CD4-positive, alpha-beta T cell treated with Interleukin-4 for 4 hours (primary cell): ENCODE data around the gene SPTBN1.
"Not testable (repeated sequence)": the region's sequence is repeated elsewhere in the genome, so short reads cannot be mapped to it uniquely, and the experiment has no call there.

Experiments
- DNase-seq: peaks from one replicate; pipeline ENCODE4 v3.0.0-alpha.2; 2020

SPTBN1 gene

DNA sequence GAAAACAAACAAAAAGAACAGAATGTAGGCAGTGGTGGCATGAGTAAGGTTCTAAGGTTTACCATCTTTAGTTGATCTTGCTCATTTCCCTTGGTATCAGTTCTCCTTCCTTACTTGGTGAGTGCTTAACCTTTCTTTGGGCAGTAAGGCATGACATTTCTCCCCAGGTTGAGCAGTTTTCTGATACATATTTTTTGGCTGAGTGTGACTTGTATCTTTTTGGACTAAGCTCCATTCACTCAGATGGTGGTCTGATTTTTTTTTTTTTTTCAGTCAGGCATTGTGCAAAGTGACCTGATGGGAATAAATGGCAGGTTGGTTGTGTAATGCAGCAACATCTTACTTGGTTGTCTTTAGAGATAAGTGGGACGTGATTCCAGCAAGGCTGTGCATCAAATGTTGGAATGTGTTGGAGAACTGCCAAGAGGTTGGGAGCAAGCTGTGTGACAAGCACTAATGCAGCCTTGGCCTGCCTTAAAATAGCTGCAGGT, 15.1 kb downstream of the SPTBN1 start:
- DNase-seq: no peak

DNA sequence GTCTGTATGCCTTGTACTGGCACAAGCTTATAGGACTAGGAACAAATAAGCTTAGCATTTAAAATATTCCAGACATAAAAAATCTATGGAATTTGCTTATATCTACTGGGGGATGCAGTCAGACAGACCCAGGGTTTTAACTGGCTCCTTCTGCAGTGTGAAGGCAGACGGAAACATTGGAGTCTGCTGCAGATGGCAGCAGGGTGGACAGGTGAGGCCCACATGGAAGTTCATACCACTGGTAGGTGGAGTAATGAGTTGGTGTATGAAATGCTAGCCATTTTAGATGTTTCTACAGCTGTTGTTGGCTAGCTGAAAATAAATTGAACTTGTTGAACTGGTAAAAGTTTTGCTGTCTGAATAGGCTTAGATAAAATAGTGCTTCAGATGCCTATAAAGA, 17.7 kb downstream of the SPTBN1 start:
- no peak for DNase-seq

DNA sequence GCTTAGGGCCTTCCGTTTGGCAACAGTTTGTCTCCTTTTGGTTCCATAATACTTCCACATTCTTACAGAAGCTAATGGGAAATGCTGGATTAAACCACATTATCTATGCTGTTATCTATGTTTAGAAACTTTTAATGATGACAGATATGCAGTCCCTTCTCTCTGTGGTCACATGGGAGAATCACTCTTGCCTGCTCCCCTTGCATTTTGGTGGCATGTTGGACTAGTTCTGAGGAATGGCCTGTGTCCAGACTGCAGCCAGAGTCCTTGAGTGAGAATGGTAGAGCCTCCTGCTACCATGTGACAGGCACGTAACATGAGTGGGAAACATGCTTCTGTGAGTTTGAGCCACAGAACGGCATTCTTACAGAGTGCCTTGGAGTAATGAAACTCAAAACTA, 19.2 kb downstream of the SPTBN1 start:
- no peak for DNase-seq

DNA sequence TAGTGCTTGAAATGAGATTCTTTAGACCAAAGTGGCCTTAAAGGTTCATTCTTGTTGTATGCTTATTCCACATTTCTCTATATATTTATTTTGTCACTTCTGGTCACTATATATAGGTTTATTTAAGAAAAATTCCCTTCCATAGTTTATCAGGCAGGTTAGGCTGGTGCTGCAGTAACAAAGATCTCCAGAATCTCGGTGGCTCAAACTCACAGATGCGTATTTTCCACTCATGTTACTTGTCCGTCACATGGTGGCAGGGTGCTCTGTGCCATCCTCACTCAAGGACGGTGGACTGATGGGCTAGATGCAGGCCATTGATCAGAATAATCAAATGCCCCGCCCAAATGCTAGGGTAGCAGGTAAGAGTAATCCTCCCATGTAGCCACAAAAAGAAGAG, 19.8 kb downstream of the SPTBN1 start:
- no peak for DNase-seq

DNA sequence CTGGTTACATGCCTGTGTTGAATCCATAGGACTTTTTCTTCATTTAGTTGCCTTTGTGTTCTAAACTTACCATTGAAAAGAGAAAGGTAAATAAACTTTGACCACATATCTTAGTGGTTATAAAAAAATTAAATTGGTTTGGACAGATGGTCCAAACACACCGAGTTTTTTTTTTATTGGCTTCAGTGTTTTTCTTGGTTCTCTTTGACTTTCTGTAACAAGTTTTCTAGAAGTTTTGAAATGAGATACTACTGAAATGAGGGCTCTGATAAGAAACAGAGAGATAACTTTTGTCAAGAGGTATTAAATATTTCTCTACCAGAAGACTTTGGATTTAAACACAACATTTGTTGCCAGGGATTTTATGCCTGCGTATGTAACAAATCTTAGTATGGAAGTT, 20.7 kb downstream of the SPTBN1 start:
- DNase-seq: no peak

DNA sequence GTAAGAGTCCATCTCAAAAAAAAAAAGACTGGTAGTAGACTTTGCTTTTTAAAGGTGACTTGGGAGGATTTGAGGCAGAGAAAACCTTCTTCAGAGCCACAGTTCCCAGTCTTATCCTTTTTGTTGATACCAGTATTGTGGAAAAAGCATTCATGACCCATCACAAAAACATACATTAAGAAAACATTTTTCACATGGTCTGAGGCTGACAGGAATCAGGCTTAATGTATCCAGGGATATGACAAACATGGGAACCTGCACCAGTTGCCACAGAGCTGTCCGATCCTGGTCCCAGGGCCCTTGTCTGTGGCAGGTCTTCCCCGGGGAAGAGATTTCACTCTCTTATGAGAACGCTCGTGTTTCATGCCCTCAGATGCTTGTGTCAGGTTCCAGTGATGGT, 21.8 kb downstream of the SPTBN1 start:
- no peak for DNase-seq

DNA sequence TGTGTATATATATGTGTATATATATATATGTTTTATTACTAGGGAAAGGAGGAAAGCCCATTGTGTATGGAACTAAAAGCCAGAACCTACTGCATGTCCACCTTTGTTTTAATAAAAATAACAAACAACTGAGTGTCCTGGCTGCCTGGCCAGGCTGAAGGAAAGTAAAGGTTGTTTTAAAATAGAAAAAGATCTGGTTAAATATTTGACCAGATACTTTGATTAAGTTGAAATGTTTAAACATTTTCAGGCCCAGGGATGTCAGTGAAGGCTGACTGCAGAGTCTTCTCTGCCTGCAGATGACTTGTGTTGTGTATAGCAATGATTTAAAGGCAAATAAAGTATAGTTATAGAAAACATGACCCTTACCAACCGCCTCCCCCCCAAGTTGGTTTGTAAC, 22.8 kb downstream of the SPTBN1 start:
- DNase-seq: no peak

DNA sequence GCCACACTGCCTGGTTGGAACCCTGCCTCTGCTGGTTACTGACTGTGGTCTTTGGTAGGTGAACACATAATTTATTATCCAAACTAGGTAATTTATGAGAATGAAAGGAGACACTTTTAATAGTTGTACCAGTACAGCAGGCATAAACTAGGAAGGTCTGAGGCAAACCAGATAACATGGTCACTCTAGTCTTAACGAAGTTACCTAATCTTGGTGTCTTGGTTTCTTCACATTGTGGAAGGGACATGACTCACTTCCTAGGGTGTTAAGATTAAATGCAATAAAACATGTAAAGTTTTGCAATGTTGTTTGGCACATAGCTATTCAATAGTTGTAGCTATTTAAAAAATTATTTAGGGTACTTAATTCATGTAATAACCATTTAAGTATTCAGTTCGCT, 23.3 kb downstream of the SPTBN1 start:
- DNase-seq: no peak

DNA sequence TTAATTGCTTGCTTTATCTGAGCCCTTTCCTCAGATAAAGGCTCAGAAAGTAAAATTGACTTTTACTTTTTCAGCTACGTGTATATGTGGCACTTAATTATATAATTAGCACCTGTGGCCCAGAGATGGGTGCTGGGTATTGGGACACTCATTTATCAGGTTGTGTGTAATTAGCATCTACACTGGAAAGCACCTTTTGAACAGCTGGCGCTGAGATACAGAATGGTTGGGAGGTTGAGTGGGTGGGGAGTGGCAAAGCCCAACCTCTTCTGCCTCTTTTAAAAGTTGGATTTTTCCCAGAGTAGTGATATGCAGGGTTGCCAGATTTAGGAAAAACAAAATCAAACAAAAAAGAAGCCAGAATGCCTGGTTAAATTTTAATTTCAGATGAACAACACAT, 23.9 kb downstream of the SPTBN1 start:
- DNase-seq: no peak

DNA sequence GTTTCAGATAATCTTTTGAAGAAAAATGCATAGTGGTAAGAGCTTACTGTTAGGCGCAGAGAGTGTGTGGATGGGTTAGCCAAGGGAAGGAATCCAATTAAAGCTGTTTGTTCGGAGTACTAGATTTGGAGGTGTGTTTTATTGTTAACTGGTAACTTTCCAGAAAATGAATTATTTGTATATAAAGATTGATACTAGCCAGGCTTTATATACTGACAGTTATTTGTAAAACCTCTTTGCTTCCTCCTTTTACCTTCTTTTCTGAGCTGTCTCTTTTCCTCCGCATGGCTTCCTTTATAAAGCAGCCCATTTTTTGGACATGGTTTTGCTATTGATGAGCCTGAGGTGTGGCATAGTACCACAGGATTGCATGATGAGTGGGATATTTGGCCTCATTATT, 25.6 kb downstream of the SPTBN1 start:
- DNase-seq: no peak

DNA sequence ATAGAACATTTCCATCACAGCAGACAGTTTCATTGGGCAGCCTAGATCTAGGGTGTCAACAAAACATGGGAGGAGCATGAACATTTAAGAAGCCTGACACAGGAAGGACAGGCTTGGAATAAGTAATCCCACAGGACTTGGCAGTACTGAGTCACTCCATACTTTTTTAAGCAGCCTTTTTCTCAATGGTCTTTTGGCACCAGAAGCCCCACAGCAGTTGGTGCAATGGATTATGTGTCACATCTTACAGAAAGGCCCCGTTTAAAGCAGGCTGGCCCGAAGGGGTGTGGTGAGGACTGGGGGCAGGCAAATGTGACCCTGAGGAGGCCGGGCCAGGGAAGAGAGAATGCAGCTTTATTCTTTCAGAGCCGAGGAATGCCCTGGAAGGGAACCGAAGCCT, 26.6 kb downstream of the SPTBN1 start:
- DNase-seq: no peak

DNA sequence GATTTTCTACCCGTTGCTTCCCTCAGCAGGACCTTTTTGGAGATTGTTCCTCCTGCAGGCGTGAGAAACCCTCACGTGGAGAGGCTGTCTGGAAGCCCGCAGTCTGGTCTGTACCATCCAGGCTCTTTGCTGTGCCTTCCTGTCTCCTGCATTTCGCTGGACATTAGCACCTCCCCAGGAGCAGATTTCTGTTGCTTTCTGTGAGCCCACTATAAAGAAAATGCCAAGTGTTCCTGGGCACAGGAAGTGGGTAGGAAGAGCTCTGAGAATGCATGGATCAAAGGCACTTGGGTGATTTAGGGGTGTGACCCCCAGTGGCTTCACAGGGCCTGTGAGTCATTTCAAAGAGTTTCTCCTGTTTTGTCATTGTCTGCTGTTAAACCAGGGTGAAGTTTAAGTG, 27.3 kb downstream of the SPTBN1 start:
- no peak for DNase-seq

DNA sequence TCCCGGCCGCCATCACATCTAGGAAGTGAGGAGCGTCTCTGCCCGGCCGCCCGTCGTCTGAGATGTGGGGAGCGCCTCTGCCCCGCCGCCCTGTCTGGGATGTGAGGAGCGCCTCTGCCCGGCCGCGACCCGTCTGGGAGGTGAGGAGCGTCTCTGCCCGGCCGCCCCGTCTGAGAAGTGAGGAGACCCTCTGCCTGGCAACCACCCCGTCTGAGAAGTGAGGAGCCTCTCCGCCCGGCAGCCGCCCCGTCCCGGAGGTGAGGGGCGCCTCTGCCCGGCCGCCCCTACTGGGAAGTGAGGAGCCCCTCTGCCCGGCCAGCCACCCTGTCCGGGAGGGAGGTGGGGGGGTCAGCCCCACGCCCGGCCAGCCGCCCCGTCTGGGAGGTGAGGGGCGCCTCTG, 29.6 kb downstream of the SPTBN1 start:
- DNase-seq: not testable (repeated sequence)

DNA sequence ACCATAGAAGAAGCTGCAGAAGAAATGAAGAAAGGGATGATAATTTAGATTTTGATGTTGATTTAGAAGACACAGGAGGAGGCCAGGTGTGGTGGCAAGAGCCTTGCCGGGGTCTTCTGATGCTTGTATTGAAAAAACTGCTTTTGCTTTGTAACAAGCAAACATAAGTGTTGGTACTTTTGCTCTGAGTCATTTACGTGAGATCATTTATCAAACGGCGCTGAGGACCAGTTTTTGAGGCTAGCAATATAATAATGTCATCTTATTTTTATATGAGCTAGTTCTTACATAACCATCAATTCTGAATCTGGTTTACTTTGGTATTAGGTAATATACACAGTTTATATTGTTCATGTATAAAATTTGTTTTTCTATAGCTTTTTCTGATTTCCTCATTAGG, 30.6 kb downstream of the SPTBN1 start:
- DNase-seq: no peak

DNA sequence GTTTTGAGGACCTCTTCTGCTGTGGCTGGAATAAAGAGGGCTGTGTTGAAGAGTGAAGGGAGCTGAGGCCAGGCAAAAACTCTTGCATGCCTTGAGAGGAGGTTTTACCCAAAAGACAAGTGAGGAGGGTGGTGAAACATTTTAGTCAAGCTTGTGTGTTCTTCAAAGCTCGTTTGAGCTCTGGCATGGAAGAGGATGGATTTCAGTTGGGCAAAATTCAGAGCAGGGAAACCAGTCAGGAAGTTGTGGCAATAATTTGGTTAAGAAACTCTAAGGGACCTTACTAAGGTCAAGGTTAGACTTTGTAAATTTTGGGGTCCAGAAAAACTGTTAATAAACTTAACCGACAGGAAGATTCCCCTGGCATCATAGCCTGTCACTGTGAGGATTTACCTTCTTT, 34.7 kb downstream of the SPTBN1 start:
- no peak for DNase-seq

DNA sequence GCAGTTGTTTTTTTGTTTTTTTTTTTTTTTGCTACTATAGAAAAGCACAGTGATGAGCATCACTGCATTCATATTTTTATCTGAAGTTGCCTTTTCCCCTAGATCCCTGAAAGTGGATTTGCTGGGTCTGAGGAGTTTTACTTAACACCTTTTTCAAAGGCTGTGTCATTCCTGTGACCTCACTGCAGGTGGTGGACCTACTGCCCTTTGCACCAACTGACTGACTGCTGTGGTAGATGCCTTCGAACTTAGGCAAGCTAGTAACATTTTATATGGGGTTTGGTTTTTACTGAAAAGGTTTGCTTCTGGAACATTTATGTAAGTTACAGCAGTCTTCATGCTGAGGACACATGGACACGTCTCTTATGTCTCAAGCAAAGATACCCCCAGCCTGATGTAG, 36.2 kb downstream of the SPTBN1 start:
- no peak for DNase-seq

DNA sequence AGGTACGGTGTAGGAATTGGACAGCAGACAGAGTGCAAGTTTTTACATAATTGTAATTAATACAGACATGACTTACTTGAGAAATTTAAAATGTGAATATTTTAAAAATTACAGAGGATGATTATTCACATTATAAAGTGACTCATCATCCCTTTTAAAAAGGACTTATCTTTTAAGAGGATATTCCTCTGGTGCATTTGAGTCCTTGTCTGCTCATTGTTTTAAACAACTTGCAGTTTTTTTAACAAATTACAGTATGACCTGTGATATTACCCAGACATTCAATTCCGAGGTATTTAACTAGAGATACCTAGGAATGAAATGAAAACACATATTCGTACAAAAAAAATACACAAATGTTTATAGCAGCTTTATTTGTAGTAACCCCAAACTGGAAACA, 38.0 kb downstream of the SPTBN1 start:
- no peak for DNase-seq

DNA sequence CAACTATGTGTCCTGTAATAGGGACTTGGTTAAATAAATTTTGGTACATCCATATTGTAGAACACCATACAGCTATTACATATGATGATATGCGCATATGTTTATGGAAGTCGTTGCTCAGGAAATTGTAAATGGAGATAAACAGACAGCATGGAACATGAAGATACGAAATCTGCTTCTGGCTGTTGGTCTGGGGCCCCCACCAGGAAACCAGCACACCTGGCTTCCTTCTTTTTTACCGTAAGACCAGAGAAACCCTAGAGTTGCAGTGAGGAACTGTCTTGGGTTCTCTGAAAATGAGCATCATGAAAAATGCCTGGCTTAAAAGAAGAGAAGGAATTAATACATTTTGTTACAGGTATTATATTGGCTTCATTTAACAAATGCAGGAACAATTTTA, 40.8 kb downstream of the SPTBN1 start:
- no peak for DNase-seq

DNA sequence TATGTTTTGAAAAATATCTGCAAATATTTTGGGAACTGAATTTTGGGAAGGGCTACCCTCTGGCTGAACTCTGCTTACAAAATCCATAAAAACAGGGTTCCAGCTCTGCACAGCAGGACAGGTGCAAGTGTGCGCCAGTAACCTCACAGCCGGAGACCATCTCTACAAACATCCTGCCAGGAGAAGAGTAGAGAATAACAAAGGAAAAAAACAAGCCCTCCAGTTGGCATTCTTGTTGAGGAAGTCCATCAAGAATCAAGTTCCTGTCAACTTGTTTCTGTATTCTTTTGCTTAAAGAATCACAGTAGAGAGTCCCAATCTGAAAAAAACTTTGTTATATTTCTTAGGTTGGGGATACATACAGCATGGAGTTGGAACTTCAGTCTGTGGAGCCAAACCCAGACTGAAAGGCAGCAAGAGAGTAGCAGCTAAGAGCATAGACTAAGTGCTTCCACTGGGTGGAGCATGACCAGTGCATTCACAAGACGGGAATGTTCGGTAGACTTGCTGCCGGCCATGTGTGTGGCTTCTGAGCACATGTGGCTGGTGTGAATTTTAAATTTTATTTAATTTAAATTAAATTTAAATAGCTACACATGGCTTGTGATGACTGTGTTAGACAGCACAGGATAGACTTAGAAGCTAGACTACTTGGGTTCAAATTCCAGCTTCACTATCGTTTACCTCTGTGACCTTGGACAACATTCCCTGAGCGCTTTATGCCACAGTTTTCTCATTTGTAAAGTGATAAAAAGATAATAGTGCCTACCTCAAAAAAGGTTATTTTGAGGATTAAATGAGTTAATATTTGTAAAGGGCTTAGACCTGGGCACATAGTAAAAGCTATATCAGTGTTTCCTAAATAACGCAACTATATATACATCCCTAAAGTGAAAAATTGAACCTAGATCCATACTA, 41.9 kb downstream of the SPTBN1 start:
- DNase-seq: no peak

DNA sequence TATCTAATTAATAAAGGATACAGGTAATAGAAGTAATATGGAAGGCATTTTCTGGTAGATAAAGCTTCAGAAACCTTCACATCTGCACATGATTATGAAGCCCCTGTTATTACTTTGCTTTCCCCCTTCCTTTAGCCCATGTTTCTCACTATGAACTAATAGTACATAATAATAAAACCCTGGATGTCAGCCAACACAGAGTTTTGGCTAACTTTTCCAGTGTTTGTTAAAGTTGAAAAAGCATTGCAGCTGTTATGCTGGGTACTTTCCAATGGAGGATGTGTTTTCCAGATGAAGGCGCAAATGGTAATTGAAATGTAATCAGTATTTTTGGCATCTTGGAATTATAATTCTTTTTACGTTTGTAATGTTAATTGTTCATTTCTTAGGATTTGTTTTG, 43.5 kb downstream of the SPTBN1 start:
- DNase-seq: no peak

DNA sequence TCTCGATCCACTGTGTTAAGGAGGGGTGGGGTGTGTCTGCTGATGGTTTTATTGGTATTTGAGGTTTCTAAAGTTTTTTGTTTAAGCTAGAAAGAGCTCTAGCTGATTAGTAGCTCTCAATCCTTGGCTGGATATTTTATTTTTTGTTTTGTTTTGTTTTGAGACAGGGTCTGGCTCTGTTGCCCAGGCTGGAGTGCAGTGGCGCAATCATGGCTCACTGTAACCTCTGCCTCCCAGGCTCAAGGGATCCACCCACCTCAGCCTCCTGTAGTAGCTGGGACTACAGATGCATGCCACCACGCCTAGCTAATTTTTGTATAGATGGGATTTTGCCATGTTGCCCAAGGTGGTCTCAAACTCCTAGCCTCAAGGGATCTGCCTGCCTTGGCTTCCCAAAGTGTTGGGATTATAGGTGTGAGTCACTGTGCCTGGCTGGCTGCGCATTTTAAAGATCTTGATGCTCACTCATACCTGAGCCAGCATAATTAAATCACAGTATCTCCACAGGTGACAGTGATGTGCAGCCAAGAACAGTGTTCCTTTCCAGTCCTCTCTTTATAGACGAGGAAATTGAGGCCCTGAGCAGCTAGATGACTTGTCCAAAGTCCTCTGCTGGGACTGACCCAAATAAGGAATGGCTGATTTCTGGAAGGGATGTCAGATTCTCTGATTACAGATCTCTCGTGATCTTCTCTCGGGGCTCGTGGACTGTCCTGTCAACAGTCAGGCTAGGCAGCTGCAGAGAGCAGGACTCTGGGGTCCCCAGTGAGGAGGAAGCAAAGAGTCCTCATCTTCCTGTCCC, 44.5 kb downstream of the SPTBN1 start:
- DNase-seq: no peak

DNA sequence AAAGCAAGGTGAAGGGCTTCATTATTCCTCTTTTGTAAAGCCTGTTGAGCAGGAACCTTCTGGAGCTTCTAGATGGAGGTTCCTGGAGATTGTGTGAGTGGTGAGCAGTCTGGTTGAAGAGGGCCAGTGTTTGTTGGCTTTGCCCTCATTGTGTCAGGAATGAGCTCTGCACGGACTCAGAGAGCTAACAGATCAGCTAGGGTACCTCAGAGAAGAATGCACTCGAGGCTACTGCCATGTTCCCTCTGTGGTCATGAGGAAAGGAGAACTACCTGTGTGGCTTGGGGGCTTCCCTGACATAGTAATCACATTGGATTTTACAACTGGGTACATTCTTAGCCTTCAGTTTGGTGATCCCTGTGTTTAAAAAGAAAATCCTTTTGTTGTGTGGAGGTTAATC, 46.6 kb downstream of the SPTBN1 start:
- DNase-seq: no peak

DNA sequence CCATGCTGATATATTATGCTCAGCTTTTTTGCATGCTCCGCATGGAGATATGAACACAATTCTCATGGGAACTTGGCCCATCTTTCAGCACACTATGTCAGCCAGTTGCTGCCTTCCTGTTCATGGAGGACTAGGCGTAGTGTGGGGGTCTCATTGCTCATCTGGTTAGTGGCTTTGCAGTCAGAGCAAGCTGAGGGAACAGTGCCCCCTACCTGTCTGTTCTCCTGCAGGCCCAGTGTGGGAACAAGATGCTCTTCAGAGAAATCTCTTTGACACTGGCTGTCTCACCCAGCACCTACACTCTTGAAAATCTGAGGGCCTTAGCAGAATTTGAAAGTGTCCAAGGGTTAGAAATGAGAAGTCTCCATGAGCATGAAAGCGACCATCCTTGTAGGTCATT, 47.1 kb downstream of the SPTBN1 start:
- peak; percentile 17 for DNase-seq

DNA sequence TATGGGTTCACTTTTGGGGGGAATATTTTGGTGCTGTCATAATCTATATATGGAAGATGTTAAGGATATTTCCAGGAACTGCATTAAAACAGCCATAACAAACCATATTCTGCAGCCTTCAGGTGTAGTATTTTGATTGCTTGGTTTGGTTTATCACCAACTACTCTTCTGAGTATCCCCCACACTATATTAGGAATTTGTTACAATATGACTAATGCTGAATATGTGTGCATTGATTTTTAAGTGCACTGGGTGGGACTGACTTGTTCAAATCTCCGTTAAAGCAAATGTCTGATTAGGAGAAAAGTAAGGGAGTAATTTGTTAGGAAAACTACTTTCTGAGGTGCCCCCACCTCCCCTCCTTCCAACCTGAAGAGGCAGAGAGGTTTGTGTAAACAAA, 47.7 kb downstream of the SPTBN1 start:
- DNase-seq: no peak
